SK-N-SH (cell line): ENCODE results near the gene MPDU1. TPM values are rescaled to one million over a fixed set of nuclear protein-coding genes. Genes with fewer than 3 reads are reported as not detected.

ENCODE experiments used
- CTCF ChIA-PET: fragments of 300-600, 350-600 bp; formaldehyde crosslinking; extraction: SDS; loops from one replicate; lab custom pipeline; 2021; lab: Yijun Ruan, JAX
- POLR2A ChIA-PET: fragments of 350-600 bp; sonication (Branson Sonifier 250); formaldehyde crosslinking; extraction: SDS; loops from one replicate; lab custom pipeline; 2020; ENCODE audit warnings: antibody characterized with exemption, inconsistent platforms; lab: Yijun Ruan, JAX
- DNase-seq: peaks from one replicate; pipeline ENCODE4 v3.0.0; 2012
- H2AFZ ChIP-seq: fragments of 200-600 bp; sonication (generic); 2 replicates; pipeline ENCODE4 v1.8.1; 2016; ENCODE audit warnings: antibody characterized with exemption, mild to moderate bottlenecking, low read depth
- H3F3A ChIP-seq: fragments of 200-600 bp; sonication (generic); replicated peaks from 2 replicates; pipeline ENCODE3; 2016; ENCODE audit warnings: antibody characterized with exemption, mild to moderate bottlenecking; ENCODE audit not compliant: insufficient read depth
- H3K27ac ChIP-seq, 2 experiments: fragments of 200-500 bp in 1 of 2; fragments of 200-600 bp in 1 of 2; sonication (Bioruptor generic) in 1 of 2; sonication (generic), shearing (Covaris generic) in 1 of 2; 2 replicates each; pipeline versions ENCODE4 v1.5.1 to v1.6.1; 2014 to 2016; ENCODE audit warnings: low read depth in 2 of 2, inconsistent platforms in 1 of 2, low read length in 1 of 2, mild to moderate bottlenecking in 1 of 2, mixed read lengths in 1 of 2
- H3K27me3 ChIP-seq: fragments of 200-600 bp; sonication (generic), shearing (Covaris generic); 2 replicates; pipeline ENCODE4 v1.6.1; 2016; ENCODE audit warnings: mixed run types; ENCODE audit not compliant: insufficient read depth
- H3K36me3 ChIP-seq, 2 experiments: fragments of 200-500 bp in 1 of 2; fragments of 200-600 bp in 1 of 2; sonication (Bioruptor generic) in 1 of 2; sonication (generic) in 1 of 2; replicated peaks in 1 of 2; 2 replicates each; pipeline versions ENCODE3 to v1.5.1; 2014 to 2016; ENCODE audit warnings: low read length in 1 of 2, mild to moderate bottlenecking in 1 of 2; ENCODE audit not compliant: insufficient read depth in 2 of 2, control insufficient read depth in 1 of 2
- H3K4me1 ChIP-seq, 2 experiments: fragments of 200-500 bp in 1 of 2; fragments of 200-600 bp in 1 of 2; sonication (Bioruptor generic) in 1 of 2; sonication (generic), shearing (Covaris generic) in 1 of 2; 2 replicates each; pipeline versions ENCODE4 v1.5.1 to v1.6.1; 2014 to 2016; ENCODE audit warnings: low read depth in 1 of 2, low read length in 1 of 2, mixed run types in 1 of 2; ENCODE audit not compliant: insufficient read depth in 2 of 2, control insufficient read depth in 1 of 2
- H3K4me2 ChIP-seq: fragments of 200-600 bp; sonication (generic), shearing (Covaris generic); 2 replicates; pipeline ENCODE4 v1.6.1; 2017; ENCODE audit warnings: mixed run types
- H3K4me3 ChIP-seq, 2 experiments: fragments of 200-500 bp in 1 of 2; fragments of 200-600 bp in 1 of 2; sonication (Bioruptor generic) in 1 of 2; sonication (generic), shearing (Covaris generic) in 1 of 2; 2 replicates each; pipeline versions ENCODE4 v1.5.1 to v1.8.1; 2014 to 2016; ENCODE audit warnings: low read depth in 2 of 2, inconsistent platforms in 1 of 2, low read length in 1 of 2, mild to moderate bottlenecking in 1 of 2, mixed read lengths in 1 of 2, moderate library complexity in 1 of 2
- H3K79me2 ChIP-seq: fragments of 200-600 bp; sonication (generic); 2 replicates; pipeline ENCODE4 v1.8.1; 2017; ENCODE audit warnings: mild to moderate bottlenecking; ENCODE audit not compliant: insufficient read depth
- H3K9ac ChIP-seq: fragments of 200-600 bp; sonication (generic); 2 replicates; pipeline ENCODE4 v1.6.1; 2017; ENCODE audit warnings: mixed run types
- H3K9me2 ChIP-seq: fragments of 200-600 bp; sonication (generic); 2 replicates; pipeline ENCODE4 v1.6.1; 2017; ENCODE audit warnings: mixed run types
- H3K9me3 ChIP-seq: fragments of 200-600 bp; sonication (generic); 2 replicates; pipeline ENCODE4 v1.6.1; 2017; ENCODE audit warnings: mixed run types, mild to moderate bottlenecking, moderate library complexity
- H4K20me1 ChIP-seq: fragments of 200-600 bp; sonication (generic); 2 replicates; pipeline ENCODE4 v1.6.1; 2017; ENCODE audit warnings: mild to moderate bottlenecking, mixed run types; ENCODE audit not compliant: insufficient read depth
- CHD2 ChIP-seq: fragments of 150-350 bp; IDR thresholded peaks from 2 replicates; pipeline ENCODE4 v1.6.1; 2018; ENCODE audit warnings: low read length; ENCODE audit not compliant: partially characterized antibody
- CTCF ChIP-seq: fragments of 200-600 bp; sonication (generic); IDR thresholded peaks from 2 replicates; pipeline ENCODE4 v1.6.1; 2017; ENCODE audit warnings: antibody characterized with exemption, mild to moderate bottlenecking, moderate library complexity
- ELF1 ChIP-seq: IDR thresholded peaks from 2 replicates; pipeline ENCODE4 v1.4.0; 2012
- FOSL2 ChIP-seq: IDR thresholded peaks from 2 replicates; pipeline ENCODE4 v1.4.0; 2012; ENCODE audit warnings: low read depth, mild to moderate bottlenecking, moderate library complexity, borderline replicate concordance
- FOXM1 ChIP-seq: IDR thresholded peaks from 2 replicates; pipeline ENCODE4 v1.4.0; 2012; ENCODE audit warnings: low read depth, mild to moderate bottlenecking
- IRF3 ChIP-seq: fragments of 150-350 bp; IDR thresholded peaks from 2 replicates; pipeline ENCODE4 v1.6.1; 2016; ENCODE audit warnings: mild to moderate bottlenecking, low read depth, low read length
- NRF1 ChIP-seq: IDR thresholded peaks from 2 replicates; pipeline ENCODE4 v1.6.1; 2012; ENCODE audit warnings: low read depth, mild to moderate bottlenecking, low read length
- PBX3 ChIP-seq: IDR thresholded peaks from 2 replicates; pipeline ENCODE4; 2012
- RCOR1 ChIP-seq: fragments of 150-350 bp; IDR thresholded peaks from 2 replicates; pipeline ENCODE4 v1.6.1; 2017; ENCODE audit warnings: antibody characterized with exemption, low read length
- RFX5 ChIP-seq: IDR thresholded peaks from 2 replicates; pipeline ENCODE4 v1.6.1; 2012; ENCODE audit warnings: mild to moderate bottlenecking, improper control_type of control experiment, low read length
- RXRA ChIP-seq: IDR thresholded peaks from 2 replicates; pipeline ENCODE4 v1.4.0; 2012; ENCODE audit warnings: low read depth, mild to moderate bottlenecking, borderline replicate concordance
- TCF12 ChIP-seq: IDR thresholded peaks from 2 replicates; pipeline ENCODE4 v1.4.0; 2012
- USF1 ChIP-seq: IDR thresholded peaks from 2 replicates; pipeline ENCODE4 v1.4.0; 2012; ENCODE audit warnings: low read depth, borderline replicate concordance
- USF2 ChIP-seq: fragments of 150-350 bp; IDR thresholded peaks from 2 replicates; pipeline ENCODE4 v1.6.1; 2017; ENCODE audit warnings: antibody characterized with exemption, low read length, low read depth, borderline replicate concordance
- YY1 ChIP-seq: IDR thresholded peaks from 2 replicates; pipeline ENCODE4 v1.4.0; 2012; ENCODE audit warnings: low read depth, mild to moderate bottlenecking
- WGBS: methylation state at CpG from one replicate; pipeline ENCODE4 v1.1.6; 2017; ENCODE audit warnings: low lambda C conversion rate; 5-methylcytosine and 5-hydroxymethylcytosine counted together
- polyA plus RNA-seq, 3 experiments: library from polyadenylated mRNA; depleted of rRNA; stranded (reverse); fragments of >200 nt; gene quantifications; 2 replicates each; pipeline ENCODE4 v1.2.3, GENCODE V29; 2012

The MPDU1 gene
- polyA plus RNA-seq, 1 of the 3 experiments (the other 2 are of a cell fraction) = 126 TPM

GRCh38 chr17:7551396-7551795 is 32.3 kb upstream of the MPDU1 start:
- H3K4me3 ChIP-seq = no peak overlapping the region
- H3K4me2 ChIP-seq = no peak overlapping the region
- DNase-seq = no peak
- H3K9me3 ChIP-seq = no peaks in the 10 kb centered on the region
- POLR2A ChIA-PET = no interaction called here
- no peak overlapping the region for H3K27ac ChIP-seq
- no peaks in the 10 kb centered on the region for H4K20me1 ChIP-seq
- TF ChIP-seq TCF12 (no peak), ELF1 (no peak), CHD2 (no peak), YY1 (no peak), FOSL2 (no peak), IRF3 (no peak)
- no peaks in the 10 kb centered on the region for H3K9me2 ChIP-seq
- no peaks in the 10 kb centered on the region for H3K79me2 ChIP-seq
- no peak overlapping the region for H2AFZ ChIP-seq
- peaks cover 0 to 8% of the 10 kb centered on the region in 2 experiments; a peak in 1 of 4 replicates for H3K4me1 ChIP-seq
- CTCF ChIA-PET = interaction anchor here (1.6 to 7.8 kb wide), 2 partner anchors 10 to 36 kb away, joined by 3 to 55 read pairs; partner anchors contain the start of gene SENP3
- no peak overlapping the region for H3K9ac ChIP-seq
- no peaks in the 10 kb centered on the region for H3K27me3 ChIP-seq
- H3K36me3 ChIP-seq = peaks cover 0 to 4% of the 10 kb centered on the region in 2 experiments
- 93% methylated on average over 4 of the region's 4 CpGs for WGBS
- H3F3A ChIP-seq = no peaks in the 10 kb centered on the region

GRCh38 chr17:7552621-7553051 is 31.0 kb upstream of the MPDU1 start:
- TF ChIP-seq FOXM1 (no peak), NRF1 (no peak), RFX5 (no peak), PBX3 (no peak), YY1 (no peak), FOSL2 (no peak), USF1 (no peak), RCOR1 (no peak), USF2 (no peak), CTCF (no peak), RXRA (no peak)
- DNase-seq = no peak
- ChIA-PET POLR2A (interaction anchor here (0.7 kb wide), 1 partner anchor 35 kb away, joined by 4 read pairs; no protein-coding TSS in a partner anchor), CTCF (interaction anchor here (0.8 to 7.8 kb wide), 3 partner anchors 8 to 38 kb away, joined by 3 to 55 read pairs (median 4); partner anchors contain the start of gene SENP3)
- H3K9ac ChIP-seq = no peak overlapping the region
- no peak overlapping the region for H3K27ac ChIP-seq
- no peaks in the 10 kb centered on the region for H3K9me2 ChIP-seq
- no peaks in the 10 kb centered on the region for H3F3A ChIP-seq
- H3K4me1 ChIP-seq = peaks cover 0 to 15% of the 10 kb centered on the region in 2 experiments; a peak in 1 of 4 replicates
- H3K9me3 ChIP-seq = no peaks in the 10 kb centered on the region
- no peaks in the 10 kb centered on the region for H3K27me3 ChIP-seq
- H3K4me2 ChIP-seq = no peak overlapping the region
- H3K4me3 ChIP-seq = no peak overlapping the region
- no peaks in the 10 kb centered on the region for H4K20me1 ChIP-seq
- 72% methylated on average over 6 of the region's 6 CpGs for WGBS
- H3K36me3 ChIP-seq = peaks cover 0 to 4% of the 10 kb centered on the region in 2 experiments
- no peaks in the 10 kb centered on the region for H3K79me2 ChIP-seq
- no peak overlapping the region for H2AFZ ChIP-seq
